Astrocyte of the cerebellum (primary cell): Measurements from ENCODE around the gene SMC4.
A peak's percentile ranks its signal among the peaks of the same experiment; 100 is the strongest.

ENCODE experiments used
- DNase-seq: peaks from one replicate; pipeline ENCODE4 v3.0.0-alpha.2; 2011; ENCODE audit warnings: low read depth
- H3K4me3 ChIP-seq: 2 replicates; pipeline ENCODE4 v1.5.1; 2011; ENCODE audit warnings: mild to moderate bottlenecking, low read depth, low read length, moderate library complexity
- CTCF ChIP-seq: IDR thresholded peaks from 2 replicates; pipeline ENCODE4 v1.5.1; 2012; ENCODE audit warnings: low read length, low read depth, moderate library complexity, mild to moderate bottlenecking; ENCODE audit errors: missing control alignments
- in situ Hi-C: cut with HindIII; loops from 2 replicates; pipeline ENCODE4 v1.10.0; 2017; ENCODE audit warnings: low sequenced_read_pairs

Gene SMC4

GRCh38 chr3:160477750-160478149, 78.3 kb downstream of the SMC4 start:
- H3K4me3 ChIP-seq: no peak overlapping the region
- DNase-seq: peak; percentile 12
- no peak for TF ChIP-seq CTCF
- in situ Hi-C loops: no loop called here

GRCh38 chr3:160478338-160478737, 78.9 kb downstream of the SMC4 start:
- no peak for TF ChIP-seq CTCF
- in situ Hi-C loops: no loop called here
- DNase-seq: no peak
- no peak overlapping the region for H3K4me3 ChIP-seq

GRCh38 chr3:160479376-160479775, 79.9 kb downstream of the SMC4 start:
- DNase-seq: no peak
- no peak overlapping the region for H3K4me3 ChIP-seq
- in situ Hi-C loops: no loop called here
- TF ChIP-seq CTCF: no peak

- no peak overlapping the region for H3K4me3 ChIP-seq
- TF ChIP-seq CTCF: no peak
- DNase-seq: no peak
- in situ Hi-C loops: no loop called here
Observed at GRCh38 chr3:160480931-160481330, 81.5 kb downstream of the SMC4 start.

- H3K4me3 ChIP-seq: no peak overlapping the region
- DNase-seq: no peak
- in situ Hi-C loops: no loop called here
- TF ChIP-seq CTCF: no peak
Observed at GRCh38 chr3:160481856-160482255, 82.4 kb downstream of the SMC4 start.

- no peak for DNase-seq
- no peak overlapping the region for H3K4me3 ChIP-seq
- no peak for TF ChIP-seq CTCF
- in situ Hi-C loops: no loop called here
Observed at GRCh38 chr3:160482796-160483195, 83.3 kb downstream of the SMC4 start.
